Hematopoietic multipotent progenitor cell treated with erythropoietin and hydrocortisone succinate and interleukin-3 and kit ligand, for 8 days (in vitro differentiated cells): ENCODE measurements around the gene CPVL.

Experiments used
- DNase-seq: peaks from one replicate; pipeline ENCODE4 v3.0.0-alpha.2; 2015

The CPVL gene

GRCh38 chr7:29154076-29154475, 7.7 kb upstream of the CPVL start:
- no peak for DNase-seq

GRCh38 chr7:29150856-29151255, 4.5 kb upstream of the CPVL start:
- DNase-seq: no peak

GRCh38 chr7:29149036-29149435, 2.7 kb upstream of the CPVL start:
- no peak for DNase-seq

GRCh38 chr7:29147821-29148220, 1.5 kb upstream of the CPVL start:
- DNase-seq: no peak

GRCh38 chr7:29146888-29147609, 712 bp upstream of the CPVL start:
- DNase-seq: peak; percentile 88

GRCh38 chr7:29145553-29146056, 732 bp downstream of the CPVL start:
- DNase-seq: no peak

GRCh38 chr7:29143751-29144150, 2.6 kb downstream of the CPVL start:
- no peak for DNase-seq

GRCh38 chr7:29142021-29142727, 4.2 kb downstream of the CPVL start:
- no peak for DNase-seq

GRCh38 chr7:29140873-29141468, 5.4 kb downstream of the CPVL start:
- DNase-seq: no peak

- DNase-seq: no peak
Observed at GRCh38 chr7:29139796-29140195, 6.5 kb downstream of the CPVL start.

GRCh38 chr7:29139191-29139590, 7.1 kb downstream of the CPVL start:
- DNase-seq: no peak

GRCh38 chr7:29138588-29138987, 7.7 kb downstream of the CPVL start:
- no peak for DNase-seq

- no peak for DNase-seq
Observed at GRCh38 chr7:29135846-29136245, 10.5 kb downstream of the CPVL start.

- DNase-seq: no peak
Observed at GRCh38 chr7:29132980-29133379, 13.4 kb downstream of the CPVL start.

- no peak for DNase-seq
Observed at GRCh38 chr7:29131678-29132077, 14.7 kb downstream of the CPVL start.

GRCh38 chr7:29130096-29130495, 16.2 kb downstream of the CPVL start:
- no peak for DNase-seq

- no peak for DNase-seq
Observed at GRCh38 chr7:29127527-29127926, 18.8 kb downstream of the CPVL start.

GRCh38 chr7:29126804-29127203, 19.5 kb downstream of the CPVL start:
- DNase-seq: no peak

GRCh38 chr7:29123626-29124190, 22.6 kb downstream of the CPVL start:
- DNase-seq: no peak

- no peak for DNase-seq
Observed at GRCh38 chr7:29122759-29123158, 23.6 kb downstream of the CPVL start.

- no peak for DNase-seq
Observed at GRCh38 chr7:29122081-29122480, 24.3 kb downstream of the CPVL start.

GRCh38 chr7:29120955-29121354, 25.4 kb downstream of the CPVL start:
- DNase-seq: no peak

- no peak for DNase-seq
Observed at GRCh38 chr7:29119538-29119937, 26.8 kb downstream of the CPVL start.
